SKM-1 treated with dmso at 0.1 percent for 144 hours (cell line): ENCODE results near the gene WDFY2.

Source experiments
- DNase-seq: peaks from one replicate; lab custom pipeline; 2025; ENCODE audit not compliant: unreplicated experiment; lab: John Stamatoyannopoulos, UW

WDFY2 gene

DNA sequence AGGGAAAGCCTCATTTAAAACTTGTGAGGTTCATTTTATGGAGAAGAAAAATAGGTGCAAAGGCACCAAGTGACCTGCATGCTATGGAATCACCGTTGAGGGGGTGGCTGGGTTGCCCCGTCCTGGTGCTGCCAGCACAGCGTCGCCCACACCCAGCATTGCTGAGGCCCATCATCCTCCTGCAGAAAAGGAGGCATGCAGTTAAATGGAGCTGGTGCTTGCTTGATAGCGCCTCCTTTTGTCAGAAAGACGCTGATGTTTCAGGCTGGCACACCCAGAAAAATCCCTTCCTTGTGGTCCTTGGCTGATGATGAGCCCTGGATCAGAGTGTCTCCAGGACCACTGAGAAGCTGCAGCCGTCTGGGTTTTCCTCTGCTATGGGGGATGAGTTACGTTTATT, 182.8 kb downstream of the WDFY2 start:
- DNase-seq: no peak

DNA sequence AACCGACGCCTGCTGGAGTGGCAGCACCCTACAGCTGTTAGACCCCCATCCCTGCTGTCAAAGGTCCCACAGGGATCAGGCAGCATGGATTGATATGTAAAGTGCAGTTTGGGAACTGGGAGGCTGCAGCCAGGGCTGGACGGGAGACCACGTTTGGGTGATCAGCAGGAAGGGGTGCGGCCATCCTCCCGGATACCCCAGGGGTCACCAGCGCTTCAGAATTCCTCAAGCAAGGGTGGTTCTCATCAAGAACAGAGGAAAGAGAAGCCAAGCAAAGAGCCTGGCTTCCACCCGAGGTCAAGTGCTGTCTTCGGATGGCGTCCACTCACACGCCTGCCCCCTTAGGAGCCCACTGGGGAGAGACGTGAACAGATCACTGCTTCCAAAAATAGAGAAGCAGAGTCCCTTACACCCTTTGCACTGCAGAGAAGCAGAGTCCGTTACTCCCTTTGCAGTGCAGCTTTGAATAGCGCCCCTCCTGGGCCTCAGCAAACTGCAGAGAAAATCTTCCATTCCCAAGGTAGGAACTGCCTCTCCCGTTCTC, 184.2 kb downstream of the WDFY2 start:
- no peak for DNase-seq

DNA sequence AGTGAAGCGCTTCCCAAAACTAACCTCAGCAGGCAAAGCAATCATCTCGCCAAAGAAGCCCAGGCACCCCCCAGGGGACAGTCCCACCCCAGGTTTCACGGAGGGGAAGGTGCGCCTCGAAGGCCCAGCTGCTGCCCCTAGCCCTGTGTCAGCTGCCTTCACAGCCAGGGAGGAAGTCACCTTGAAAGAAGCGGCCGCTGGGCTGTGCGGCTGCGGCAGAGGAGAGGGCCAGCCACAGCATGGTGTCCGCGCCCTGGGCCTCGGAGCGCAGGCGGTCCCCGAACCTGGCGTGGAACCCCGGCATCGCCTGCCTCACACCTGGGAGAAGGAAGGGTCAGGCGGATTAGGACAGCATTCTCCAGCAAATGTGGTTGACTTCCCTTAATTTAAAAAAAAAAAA, 184.7 kb downstream of the WDFY2 start:
- no peak for DNase-seq

DNA sequence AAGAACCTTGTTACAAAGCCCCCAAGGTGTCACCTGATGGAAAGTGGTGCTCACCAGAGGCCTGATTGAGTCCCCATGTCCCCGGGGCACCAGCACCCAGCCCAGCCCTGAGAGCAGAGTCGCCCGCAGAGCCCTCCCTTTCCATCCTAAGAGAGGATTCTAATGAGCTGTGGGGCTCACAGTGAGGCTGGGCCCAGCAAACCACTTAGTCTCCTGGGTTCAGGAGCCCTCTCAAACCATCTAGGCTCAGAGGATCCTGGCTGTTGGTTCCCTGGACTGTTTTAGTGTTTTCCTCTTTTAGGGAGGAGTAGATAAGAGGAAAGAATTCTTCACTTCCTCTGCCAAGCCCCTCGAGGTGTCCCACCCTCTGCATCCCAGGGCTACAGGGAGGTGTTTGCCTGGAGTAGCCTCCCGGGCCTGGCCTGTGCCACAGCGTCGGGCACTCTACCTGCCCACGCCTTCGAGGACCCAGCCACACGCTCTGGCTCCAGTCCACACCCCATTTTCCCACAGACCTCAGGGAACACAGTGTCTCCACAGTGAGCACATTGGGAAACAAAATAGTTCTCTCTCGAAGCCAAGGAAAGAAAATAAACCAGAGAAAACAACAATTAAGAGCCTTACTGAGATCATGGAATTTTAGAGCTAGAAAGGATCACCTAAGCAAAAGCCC, 185.3 kb downstream of the WDFY2 start:
- DNase-seq: no peak

DNA sequence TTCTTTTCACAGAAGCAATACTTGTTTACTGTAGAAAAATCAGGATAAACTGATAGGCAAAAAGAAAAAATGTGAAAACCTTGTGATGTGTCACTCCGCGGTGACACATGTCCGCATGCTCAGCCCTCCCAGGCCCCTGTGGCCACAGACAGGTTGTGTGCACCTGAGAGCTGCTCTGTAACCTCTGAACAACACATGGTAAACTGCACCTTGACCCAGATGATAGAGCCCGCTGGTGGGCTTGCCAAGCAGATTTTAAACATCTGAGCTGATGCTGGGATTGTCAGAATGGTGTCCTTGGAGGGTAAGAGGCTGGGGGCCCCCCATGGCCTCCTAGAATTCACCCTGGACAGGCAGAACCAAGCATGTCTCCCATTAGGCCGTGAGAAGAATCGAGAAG, 185.9 kb downstream of the WDFY2 start:
- DNase-seq: no peak

DNA sequence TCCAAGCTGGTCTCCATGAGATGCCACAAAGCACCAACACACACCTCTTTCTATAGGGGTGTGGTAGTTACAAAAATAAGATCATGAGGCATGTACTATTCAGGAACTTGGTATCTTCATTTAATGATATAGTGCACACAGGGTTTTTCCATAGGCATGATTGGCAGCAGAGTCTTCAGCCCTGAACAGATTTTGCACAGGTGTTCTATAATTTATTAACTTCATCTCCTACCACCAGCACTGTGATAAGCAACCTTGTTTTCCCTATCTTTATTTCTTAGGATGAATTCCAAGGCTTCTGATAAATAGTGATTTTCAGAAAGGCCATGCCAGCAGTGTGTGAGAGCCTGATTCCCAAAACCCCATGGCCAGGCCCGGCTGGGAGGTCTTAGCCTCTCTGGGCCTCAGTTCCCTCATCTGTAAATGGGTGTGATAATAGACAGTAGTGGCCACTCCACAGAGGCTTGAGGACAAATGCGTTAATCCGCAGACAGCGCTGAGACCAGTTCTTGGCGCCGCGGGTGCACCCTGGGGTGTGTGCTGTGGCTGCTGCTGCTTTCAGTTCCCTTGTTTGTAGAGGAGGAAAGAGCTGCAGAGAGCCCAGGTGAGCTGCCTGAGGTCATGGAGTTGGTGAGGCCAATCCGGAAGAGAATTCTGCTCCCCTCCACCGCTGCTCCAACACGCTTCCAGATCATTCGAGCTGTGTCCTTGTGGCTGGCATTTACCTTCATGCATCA, 186.6 kb downstream of the WDFY2 start:
- no peak for DNase-seq

DNA sequence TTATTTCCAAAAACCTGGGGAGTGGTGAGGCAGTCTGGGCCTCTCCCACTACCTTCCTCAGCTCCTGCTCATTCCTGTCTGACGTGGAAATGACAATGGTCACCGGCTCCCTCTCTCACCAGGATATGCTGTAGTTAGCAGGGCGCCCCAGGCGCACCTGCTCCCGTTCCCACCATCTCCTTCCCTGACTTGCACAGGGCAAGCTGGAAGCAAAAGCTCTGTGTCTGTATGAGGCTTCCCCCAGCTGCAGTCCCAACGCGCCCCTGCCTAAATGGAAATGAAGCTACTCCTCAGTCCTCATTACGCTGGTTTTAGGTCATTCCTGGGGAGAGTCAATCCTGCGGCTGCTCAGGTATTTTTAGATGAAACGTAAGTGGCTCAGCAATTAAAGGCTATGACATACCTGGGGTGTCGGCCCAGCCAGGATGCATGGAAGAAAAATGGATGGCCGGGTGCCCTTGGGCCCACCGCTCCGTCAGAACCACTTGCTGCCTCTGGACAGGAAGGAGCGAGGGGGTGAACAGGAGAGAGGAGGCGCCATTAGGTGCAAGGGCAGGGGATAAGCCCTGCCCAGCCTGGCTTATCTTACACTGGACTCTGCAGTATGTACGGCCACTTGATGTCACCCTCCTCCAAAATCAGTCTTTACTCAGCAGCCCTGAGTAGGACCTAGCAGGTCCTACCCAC, 187.3 kb downstream of the WDFY2 start:
- no peak for DNase-seq

DNA sequence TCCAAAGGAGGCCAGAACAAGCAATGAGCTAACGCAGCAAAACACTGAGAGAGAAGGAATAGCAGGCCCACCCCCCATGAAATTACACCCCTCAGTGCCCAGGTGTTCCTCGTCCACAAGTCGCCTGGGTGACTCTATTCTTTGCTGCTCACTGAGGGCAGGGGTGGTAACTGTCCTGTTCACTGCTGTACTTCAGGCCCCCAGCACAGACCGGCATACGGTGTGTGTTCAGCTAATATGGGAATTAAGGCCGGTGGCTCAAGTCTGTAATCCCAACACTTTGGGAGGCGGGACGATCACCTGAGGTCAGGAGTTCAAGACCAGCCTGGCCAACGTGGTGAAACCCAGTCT, 187.8 kb downstream of the WDFY2 start:
- DNase-seq: no peak

DNA sequence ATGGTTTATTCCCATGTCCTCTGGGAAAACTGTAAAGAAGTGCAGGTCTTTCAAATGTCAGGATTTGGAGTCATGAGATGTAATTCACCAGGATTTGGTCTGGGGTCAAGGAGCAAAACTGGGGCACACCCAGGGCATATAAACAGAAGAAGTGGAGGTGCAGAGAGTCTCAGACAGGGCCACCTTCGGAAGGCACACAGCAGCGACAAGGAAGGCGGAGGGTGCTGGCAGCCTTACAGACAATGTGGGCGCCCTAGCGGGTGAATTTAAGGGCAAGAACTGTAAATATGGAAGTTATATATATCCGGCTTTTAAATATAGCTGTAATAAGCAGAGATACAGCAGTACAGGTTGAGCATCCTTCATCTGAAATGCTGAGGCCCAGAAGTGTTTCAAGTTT, 188.5 kb downstream of the WDFY2 start:
- DNase-seq: no peak

DNA sequence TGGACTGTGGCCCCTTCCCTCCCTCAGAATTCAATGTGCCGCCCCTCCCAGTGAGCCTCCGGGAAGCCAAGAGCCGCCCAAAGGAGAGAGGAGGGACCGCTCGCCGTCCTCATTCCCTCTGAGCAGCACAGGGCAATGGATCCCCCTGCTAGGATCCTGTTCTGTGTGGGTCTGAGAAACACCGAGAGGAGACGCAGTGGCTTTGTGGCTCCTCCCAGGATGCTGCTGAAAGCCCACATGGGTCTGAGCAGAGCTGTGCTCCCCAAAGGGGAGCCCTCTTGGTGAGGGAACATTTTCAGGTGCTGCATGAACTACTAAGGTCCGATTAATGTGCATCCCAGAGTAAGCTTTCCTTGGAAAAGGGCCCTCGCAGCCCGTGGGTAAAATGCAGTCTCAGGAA, 189.3 kb downstream of the WDFY2 start:
- no peak for DNase-seq

DNA sequence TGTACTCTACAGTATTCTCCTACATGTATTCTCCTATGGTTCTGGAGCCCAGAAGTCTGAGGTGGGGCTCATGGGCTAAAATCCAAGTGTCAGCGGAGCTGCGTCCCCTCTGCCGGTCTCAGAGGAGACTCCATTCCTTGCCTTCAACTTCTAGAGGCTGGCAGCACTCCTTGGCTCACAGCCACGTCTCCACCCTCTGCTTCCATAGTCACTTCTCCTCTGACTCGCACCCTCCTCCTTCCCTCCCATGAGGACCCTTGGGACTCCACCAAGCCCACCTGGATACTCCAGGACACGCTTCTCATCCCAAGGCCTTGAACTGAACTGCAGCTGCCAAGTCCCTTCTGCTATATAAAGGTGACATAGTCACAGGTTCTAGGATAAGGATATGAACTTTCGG, 191.9 kb downstream of the WDFY2 start:
- DNase-seq: no peak

DNA sequence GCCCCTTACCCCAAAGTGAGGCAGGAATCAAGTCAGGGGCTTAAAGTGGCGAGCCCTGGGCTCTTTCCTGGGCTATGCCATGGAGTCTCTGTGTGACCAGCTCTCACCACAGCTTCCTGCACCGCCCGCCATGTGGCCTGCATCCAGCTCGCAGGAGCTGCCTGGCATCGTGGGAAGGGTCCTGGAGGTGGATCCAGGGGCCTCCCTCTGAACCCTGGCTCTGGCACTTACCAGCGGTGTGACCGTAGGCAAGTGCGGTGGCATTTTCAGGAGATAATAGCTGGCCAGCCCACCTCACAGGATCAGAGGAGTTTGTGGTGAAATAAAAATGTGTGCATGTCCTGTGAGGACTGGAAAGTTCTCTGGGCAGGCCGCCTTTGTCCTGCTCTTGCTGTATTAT, 193.7 kb downstream of the WDFY2 start:
- no peak for DNase-seq

DNA sequence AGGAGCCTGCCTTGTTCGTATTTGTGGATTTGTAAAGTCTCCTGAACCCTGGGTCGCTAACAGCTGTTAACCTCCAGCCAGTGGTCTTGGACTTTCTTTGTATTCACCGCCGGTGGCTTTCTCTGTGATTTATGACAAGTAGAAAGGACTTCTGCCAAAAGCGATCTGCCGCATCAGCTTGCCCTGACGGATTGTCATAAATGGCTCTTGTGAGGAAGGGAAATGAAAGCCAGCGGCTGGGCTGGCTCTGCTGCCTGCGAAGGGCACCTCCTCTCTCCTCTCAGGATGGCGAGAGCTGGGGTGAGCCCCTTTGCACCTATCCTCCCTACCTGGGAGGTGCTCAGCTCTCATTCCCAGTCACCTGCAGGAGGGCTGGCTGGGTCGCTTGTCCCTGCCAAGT, 194.1 kb downstream of the WDFY2 start:
- no peak for DNase-seq

DNA sequence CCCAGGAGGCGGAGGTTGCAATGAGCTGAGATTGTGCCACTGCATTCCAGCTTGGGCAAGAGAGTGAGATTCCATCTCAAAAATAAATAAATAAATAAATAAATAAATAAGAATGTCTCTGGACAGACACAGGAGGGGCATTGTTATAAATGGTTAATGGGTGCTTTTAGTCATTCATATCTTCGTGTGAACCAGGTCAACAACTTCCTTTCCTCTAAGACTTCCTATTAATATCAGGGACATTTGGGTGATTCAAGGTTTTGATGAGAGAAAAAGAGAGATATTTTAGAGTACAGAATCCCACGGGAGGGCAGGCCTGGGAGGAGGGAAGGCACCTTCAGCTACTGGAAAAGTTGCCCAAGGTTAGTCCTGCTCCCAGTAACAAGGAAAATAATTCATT, 195.8 kb downstream of the WDFY2 start:
- no peak for DNase-seq

DNA sequence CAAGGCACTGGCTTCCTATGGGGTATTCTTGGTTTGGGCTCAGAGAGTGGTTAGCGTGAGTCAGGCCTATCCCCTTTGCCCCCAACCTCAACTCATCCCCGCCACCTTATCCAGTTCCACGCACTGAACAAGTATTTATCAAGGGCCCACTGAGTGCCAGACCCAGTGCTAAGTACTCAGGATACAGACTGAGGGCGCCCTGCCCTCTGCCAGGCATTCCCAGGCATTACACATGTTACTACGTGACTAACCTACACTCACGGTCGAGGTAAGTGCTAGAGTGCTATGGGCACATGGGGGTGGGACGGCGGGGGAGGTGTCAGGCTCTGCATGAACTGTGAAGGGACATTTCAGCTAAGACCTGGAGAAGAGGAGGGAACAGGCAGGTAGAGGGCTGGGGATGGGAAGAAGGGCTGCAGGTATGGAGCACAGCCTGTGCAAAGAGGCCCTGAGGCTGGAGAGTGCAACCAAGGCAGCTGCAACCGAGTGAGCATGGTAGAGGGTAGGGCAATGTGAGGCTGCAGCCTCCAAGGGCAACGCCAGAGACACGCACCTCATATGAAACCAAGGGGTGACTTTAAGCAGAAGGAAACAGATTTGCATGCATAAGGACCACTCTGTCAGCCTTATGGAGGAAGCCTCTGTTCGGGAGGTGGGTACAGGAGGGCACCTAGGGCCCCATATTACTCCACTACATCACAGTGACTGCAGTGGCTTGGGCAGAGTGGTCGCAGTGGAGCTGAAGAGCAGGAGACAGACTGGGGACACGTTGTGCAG, 197.2 kb downstream of the WDFY2 start:
- DNase-seq: peak; percentile 15

DNA sequence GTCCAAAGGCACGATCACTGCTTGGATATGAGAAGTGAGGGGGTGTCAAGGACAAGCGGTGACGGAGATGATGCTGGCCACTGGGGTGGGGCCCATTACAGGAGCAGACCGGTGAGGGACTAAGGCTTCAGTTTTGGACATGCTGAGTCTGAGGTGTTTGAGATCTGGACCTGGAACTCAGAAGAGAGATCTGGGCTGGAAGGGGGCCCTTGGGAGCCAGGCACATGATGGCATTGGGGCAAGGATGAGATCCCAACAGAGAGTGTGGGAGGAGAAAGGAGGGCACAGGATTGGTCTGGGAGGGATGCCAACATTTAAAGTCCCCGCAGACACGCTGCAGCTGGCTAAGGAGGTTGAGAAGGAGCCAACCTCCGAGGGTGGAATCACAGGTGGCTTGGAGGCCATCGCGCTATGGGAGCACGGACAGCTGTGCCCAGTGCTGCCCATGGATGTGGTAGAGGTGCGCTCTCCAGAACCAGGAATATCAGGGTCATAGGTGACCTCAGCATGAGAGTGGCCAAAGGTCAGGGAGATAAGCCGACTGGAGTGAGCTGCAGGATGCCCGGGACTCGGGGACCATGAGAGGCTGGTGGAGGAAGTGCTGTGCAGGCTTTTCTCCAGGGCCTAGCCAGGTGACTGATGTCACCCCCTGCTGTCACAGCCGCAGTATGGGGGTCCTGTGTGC, 197.9 kb downstream of the WDFY2 start:
- no peak for DNase-seq

DNA sequence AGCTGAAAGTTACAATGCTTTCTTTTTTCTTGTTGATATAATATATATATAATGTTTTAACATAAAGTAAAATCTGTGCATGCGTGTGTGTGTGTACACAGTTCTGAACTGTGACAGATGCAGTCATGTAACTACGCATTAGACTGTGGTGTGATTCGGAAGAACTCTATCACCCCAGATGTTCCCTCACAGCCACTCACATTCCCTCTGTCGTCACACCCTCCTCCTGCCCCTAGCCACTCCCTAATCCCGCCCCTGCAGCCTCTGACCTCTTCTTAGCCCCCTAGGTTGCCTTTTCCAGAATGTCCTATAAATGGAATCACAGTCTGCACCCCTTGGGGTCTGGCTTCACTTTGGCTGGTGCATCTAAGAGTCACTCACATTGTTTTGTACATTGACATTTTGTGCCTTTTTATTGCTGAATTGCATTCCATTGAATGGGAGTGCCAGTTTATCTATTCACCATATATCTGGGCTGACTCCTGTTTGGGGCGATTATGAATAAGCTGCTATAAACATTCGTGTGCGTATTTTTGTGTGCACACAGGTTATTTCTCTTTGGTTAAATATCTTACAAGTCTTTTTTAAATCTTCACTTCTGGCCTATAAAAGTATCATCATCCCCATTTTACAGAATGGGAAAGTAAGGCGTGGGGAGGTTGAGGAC, 199.3 kb downstream of the WDFY2 start:
- DNase-seq: no peak

DNA sequence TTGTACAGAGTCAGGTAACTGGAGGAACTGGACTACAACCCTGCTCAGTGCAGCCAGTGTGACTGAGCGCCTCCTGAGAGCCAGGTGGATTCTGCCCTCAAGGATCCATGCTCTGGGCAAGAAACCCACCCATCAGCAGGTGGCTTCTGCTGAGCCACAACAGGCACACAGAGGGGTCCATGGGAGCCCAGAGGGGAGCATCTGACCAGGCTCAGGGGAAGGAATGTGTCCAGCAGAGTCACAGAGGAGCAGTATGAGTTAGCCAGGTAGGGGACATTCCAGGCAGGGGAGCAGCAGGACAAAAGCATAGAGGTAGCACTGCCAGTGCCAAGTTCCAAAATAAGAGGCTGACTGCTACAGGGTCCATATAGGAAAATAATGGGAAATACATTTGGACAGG, 199.8 kb downstream of the WDFY2 start:
- no peak for DNase-seq

DNA sequence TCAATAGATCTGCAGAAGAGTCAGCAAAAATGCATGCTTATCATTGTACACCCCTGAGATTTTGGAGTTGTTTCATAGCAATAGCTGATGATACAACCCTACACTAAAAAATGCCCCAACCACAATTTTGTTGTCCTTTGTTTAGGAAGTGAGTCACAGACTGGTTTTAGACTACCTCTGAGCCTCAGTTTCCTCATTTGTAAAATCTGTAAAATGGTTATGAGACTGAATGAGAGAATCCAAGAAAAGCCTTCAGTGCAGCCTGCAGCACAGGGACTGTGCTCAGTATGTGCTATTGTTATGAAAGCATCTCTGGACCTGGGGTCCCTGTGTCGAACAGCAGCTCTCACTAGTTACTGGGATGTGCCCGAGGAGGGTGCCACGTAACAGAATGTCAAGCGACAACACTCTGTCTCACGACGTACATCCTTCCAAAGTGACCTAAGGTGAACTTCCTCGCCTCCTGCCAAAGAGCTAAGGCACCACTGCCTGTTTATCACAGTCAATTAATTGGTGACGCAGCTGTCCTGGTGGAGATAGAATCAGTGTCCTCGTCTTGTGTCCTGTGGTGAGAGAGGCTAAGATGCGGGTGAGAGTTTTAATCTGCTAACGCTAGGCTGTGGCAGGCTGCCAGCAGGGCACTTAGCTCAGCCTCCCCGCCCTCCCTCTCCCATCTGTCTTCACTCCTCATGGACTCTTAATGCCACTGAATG, 201.6 kb downstream of the WDFY2 start:
- DNase-seq: no peak
